Effector memory CD8-positive, alpha-beta T cell (primary cell): ENCODE measurements around the gene SAMD1.
A peak's percentile ranks its signal among the peaks of the same experiment; 100 is the strongest.

Source experiments
- ATAC-seq: fragments of 150-1000 bp; cut with Tn5 transposase; replicated peaks from 2 replicates; pipeline ENCODE4 v1.10.0; 2021; ENCODE audit warnings: mild to moderate bottlenecking, moderate library complexity
- DNase-seq, 3 experiments: peaks; one replicate each; pipeline ENCODE4 v3.0.0; 2021
- H3K27ac Mint-ChIP-seq, 2 donors: one replicate each; pipeline ENCODE4 v1.8.0; 2022; ENCODE audit warnings: mild to moderate bottlenecking in 2 of 2, mixed read lengths in 2 of 2, moderate library complexity in 2 of 2
- H3K27me3 Mint-ChIP-seq, 2 donors: one replicate each; pipeline ENCODE4 v1.8.0; 2022; ENCODE audit warnings: mixed read lengths in 2 of 2
- H3K36me3 Mint-ChIP-seq: one replicate; pipeline ENCODE4 v1.8.0; 2022; ENCODE audit warnings: mild to moderate bottlenecking, moderate library complexity, mixed read lengths; ENCODE audit not compliant: insufficient read depth
- H3K4me1 Mint-ChIP-seq, 2 donors: one replicate each; pipeline ENCODE4 v1.8.0; 2022; ENCODE audit warnings: low read depth in 2 of 2, mixed read lengths in 2 of 2
- H3K4me3 Mint-ChIP-seq, 2 donors: one replicate each; pipeline ENCODE4 v1.8.0; 2022; ENCODE audit warnings: mild to moderate bottlenecking in 2 of 2, mixed read lengths in 2 of 2, moderate library complexity in 2 of 2
- H3K9me3 Mint-ChIP-seq, 2 donors: one replicate each; pipeline ENCODE4 v1.8.0; 2022; ENCODE audit warnings: mixed read lengths in 2 of 2
- total RNA-seq, 9 experiments: gene quantifications; one replicate each; lab custom pipeline; 2026; lab: John Stamatoyannopoulos, UW

The SAMD1 gene
- total RNA-seq: 26.0 to 121 (median 62.7) reads per million in 9 experiments

GRCh38 chr19:14090509-14091080 lies at the start of gene SAMD1:
TSS of gene SAMD1 (minus strand) at chr19:14090751.
- H3K27me3 Mint-ChIP-seq: no peaks in the 10 kb centered on the region
- peaks cover 33% of the 10 kb centered on the region for H3K36me3 Mint-ChIP-seq
- no peaks in the 10 kb centered on the region for H3K9me3 Mint-ChIP-seq
- ATAC-seq (peak; percentile 67), DNase-seq (peak; percentile 61 to 68 (median 64))
- H3K27ac Mint-ChIP-seq: peak within 1 kb of the TSS; percentile 88 to 97
- H3K4me1 Mint-ChIP-seq: peaks cover 13 to 14% of the 10 kb centered on the region in 2 donors
- peak within 1 kb of the TSS; percentile 91 to 98 for H3K4me3 Mint-ChIP-seq

DNA sequence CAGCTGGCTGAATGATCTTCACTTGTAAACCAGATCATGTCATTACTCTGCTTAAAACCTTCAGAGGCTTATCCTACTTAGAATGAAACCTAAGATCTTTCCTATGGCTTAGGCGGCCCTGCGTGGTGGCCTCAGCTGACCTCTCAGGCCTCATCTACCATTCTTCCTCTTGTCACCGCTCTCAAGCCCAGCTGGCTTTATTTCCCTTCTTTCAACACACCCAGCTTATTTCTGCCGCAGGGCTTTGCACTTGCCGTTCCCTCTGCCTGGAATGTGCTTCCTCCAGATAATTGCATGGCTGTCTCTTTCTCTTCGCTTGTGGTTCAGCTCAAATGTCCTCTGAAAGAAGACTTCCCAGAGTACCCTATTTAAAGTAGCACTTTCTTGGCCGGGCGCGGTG lies 49.4 kb upstream of the SAMD1 start:
- Mint-ChIP-seq H3K27me3 (no peaks in the 10 kb centered on the region), H3K4me1 (peaks cover 16 to 26% of the 10 kb centered on the region in 2 donors), H3K9me3 (no peaks in the 10 kb centered on the region), H3K27ac (no peak overlapping the region), H3K4me3 (no peak overlapping the region), H3K36me3 (peaks cover 18% of the 10 kb centered on the region)
- DNase-seq: no peak
- no peak for ATAC-seq

DNA sequence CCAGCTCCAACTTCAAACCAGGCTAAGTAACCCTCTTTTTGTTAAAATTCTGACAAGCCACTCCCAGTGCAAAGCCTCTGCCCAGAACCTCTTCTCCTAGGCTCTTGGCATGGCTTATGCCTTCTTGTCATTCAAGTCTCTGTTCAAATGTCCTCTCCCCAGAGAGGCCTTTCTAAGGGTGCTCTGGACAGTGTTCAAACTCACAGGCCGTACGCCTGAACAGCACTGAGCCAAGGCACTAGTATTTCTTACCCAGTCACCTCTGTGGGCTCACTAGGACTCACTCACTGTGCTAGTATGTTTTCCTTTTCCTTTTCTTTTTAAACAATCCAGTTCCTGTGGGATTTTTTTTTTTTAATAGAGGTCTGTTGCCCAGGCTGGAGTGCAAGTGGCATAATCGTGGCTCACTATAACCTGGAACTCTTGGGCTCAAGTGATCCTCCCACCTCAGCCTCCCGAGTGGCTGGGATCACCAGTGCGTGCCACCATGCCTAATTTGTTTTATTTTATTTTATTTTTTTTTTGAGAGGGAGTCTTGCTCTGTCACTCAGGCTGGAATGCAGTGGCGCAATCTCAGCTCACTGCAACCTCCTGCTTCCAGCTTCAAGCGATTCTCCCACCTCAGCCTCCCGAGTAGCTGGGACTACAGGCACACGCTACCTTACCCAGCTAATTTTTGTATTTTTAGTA lies 48.2 kb upstream of the SAMD1 start:
- ATAC-seq (no peak), DNase-seq (no peak)
- peaks cover 19 to 26% of the 10 kb centered on the region in 2 donors for H3K4me1 Mint-ChIP-seq
- peak overlapping the region; percentile 17 to 81 for H3K27ac Mint-ChIP-seq
- peaks cover 18% of the 10 kb centered on the region for H3K36me3 Mint-ChIP-seq
- H3K9me3 Mint-ChIP-seq: no peaks in the 10 kb centered on the region
- H3K4me3 Mint-ChIP-seq: peak overlapping the region; percentile 60 to 72
- no peaks in the 10 kb centered on the region for H3K27me3 Mint-ChIP-seq

DNA sequence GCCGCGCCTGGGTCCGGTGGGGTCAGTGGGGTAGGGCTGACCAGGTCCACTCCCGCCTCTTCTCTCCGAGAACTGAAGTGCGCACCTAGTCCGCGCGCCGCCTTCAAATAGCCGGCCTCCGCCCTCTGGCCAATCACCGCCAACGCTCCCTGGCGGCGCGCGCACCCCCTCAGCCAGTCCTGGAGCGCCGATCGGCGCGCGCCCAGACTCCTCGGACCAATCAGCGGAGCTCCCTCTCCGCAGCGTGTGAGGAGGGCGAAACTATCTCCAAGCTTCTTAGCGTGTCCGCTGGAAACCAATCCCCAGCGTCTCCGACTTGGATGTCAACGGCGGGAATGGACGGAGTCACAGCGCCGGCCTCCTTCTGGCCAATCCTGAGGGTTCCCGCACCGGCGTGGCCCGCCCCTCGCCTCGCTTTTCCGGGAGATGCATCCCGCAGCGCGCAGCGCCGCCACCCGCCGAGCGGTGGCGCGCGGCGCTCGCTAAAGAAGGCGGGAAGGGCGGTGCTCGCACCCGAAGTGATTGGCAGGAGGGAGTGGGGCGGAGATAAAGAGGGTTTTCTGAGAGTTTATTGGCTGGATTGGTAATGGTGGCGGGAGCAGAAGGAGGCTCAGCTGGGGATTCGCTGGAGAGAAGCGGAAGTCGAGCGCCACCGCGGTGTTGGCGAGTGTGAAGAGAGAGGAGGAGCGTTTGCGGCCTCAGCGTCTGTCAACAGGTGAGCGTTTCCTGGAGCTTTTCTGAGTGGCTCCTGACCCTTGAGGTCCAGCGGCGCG lies 46.1 kb upstream of the SAMD1 start, which contains the start of gene ASF1B:
Gene ASF1B (minus strand): TSS at position 81 of the 773 bp plus-strand sequence. CDS start 133 bp downstream, outside the sequence.
- DNase-seq (peak; percentile 95), ATAC-seq (peak; percentile 76)
- Mint-ChIP-seq H3K4me3 (peak within 1 kb of the TSS; percentile 75 to 81), H3K4me1 (peaks cover 19 to 20% of the 10 kb centered on the region in 2 donors), H3K27me3 (no peaks in the 10 kb centered on the region), H3K36me3 (peaks cover 18% of the 10 kb centered on the region), H3K9me3 (no peaks in the 10 kb centered on the region), H3K27ac (peak within 1 kb of the TSS; percentile 75 to 85)

GRCh38 chr19:14135985-14136508 lies 45.5 kb upstream of the SAMD1 start:
- peaks cover 19 to 20% of the 10 kb centered on the region in 2 donors for H3K4me1 Mint-ChIP-seq
- no peaks in the 10 kb centered on the region for H3K27me3 Mint-ChIP-seq
- DNase-seq: no peak
- peak overlapping the region; percentile 75 to 85 for H3K27ac Mint-ChIP-seq
- H3K9me3 Mint-ChIP-seq: no peaks in the 10 kb centered on the region
- peak overlapping the region; percentile 75 to 81 for H3K4me3 Mint-ChIP-seq
- no peak for ATAC-seq
- peaks cover 18% of the 10 kb centered on the region for H3K36me3 Mint-ChIP-seq

DNA sequence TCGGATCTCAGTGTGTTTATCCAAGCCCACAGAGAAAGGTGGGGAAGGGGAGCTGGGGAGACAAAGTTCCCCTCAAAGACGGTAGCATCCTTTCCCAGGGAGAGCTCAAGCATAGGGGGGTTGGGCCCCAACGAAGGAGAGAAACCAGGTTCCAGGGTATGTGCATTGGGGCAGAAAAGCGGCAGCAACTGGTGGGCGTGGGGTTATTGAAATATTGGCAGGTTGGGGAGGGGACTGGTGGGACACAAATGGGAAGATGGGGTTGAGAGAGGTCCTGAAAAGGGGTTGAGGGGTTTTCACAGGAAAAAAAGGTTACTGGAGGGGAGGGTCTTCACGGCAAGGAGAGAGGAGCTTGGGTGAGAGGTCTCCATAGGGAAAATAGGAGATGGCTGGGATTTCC lies 44.8 kb upstream of the SAMD1 start:
- DNase-seq: no peak
- Mint-ChIP-seq H3K4me3 (peak overlapping the region; percentile 75 to 81), H3K27ac (peak overlapping the region; percentile 75 to 84), H3K36me3 (peaks cover 18% of the 10 kb centered on the region), H3K9me3 (no peaks in the 10 kb centered on the region), H3K27me3 (no peaks in the 10 kb centered on the region), H3K4me1 (peaks cover 19 to 20% of the 10 kb centered on the region in 2 donors)
- ATAC-seq: no peak

DNA sequence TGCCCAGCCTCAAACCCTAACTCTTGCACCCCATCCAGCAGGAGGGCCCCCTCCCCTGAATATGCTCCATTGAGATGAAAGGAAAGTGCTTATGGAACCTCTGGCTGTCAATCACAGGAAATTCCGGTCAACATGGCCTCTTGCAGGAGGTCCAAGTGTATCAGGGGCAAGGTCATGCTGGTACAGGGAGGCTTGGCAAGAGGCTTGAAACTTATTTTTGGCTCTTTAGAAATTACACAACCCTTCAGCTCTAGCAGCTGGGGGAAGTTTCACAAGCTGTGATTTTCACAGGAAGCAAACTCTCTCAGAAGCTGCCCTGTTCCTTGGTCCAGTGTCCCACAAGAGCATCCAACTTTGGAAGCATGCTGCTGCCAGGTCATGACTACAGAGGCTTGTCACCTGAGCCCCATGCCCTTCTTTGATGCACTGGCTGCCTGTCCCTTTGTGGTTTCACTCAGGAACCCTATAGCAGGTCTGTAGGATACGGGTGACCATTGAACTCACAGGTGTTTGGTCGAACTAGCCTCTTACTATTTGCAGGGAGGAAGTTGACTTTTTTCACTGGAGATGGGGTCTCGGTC lies 37.5 kb upstream of the SAMD1 start:
- H3K9me3 Mint-ChIP-seq: no peaks in the 10 kb centered on the region
- no peak for ATAC-seq
- no peak overlapping the region for H3K4me3 Mint-ChIP-seq
- H3K27ac Mint-ChIP-seq: no peak overlapping the region
- peaks cover 0 to 2% of the 10 kb centered on the region in 2 donors for H3K4me1 Mint-ChIP-seq
- no peaks in the 10 kb centered on the region for H3K27me3 Mint-ChIP-seq
- no peaks in the 10 kb centered on the region for H3K36me3 Mint-ChIP-seq
- DNase-seq: no peak

GRCh38 chr19:14127176-14127575 lies 36.6 kb upstream of the SAMD1 start:
- Mint-ChIP-seq H3K4me3 (no peak overlapping the region), H3K27ac (peak overlapping the region in 1 of 2 donors; percentile 35), H3K36me3 (no peaks in the 10 kb centered on the region), H3K27me3 (no peaks in the 10 kb centered on the region), H3K9me3 (no peaks in the 10 kb centered on the region), H3K4me1 (peaks cover 0 to 2% of the 10 kb centered on the region in 2 donors)
- ATAC-seq (no peak), DNase-seq (no peak)

- Mint-ChIP-seq H3K4me1 (peaks cover 9% of the 10 kb centered on the region in 2 donors), H3K9me3 (no peaks in the 10 kb centered on the region), H3K36me3 (peaks cover 8% of the 10 kb centered on the region), H3K27ac (no peak overlapping the region), H3K4me3 (no peak overlapping the region), H3K27me3 (no peaks in the 10 kb centered on the region)
- DNase-seq (no peak), ATAC-seq (no peak)
Observed at GRCh38 chr19:14122924-14123323, 32.4 kb upstream of the SAMD1 start.

GRCh38 chr19:14120497-14120780 lies 29.9 kb upstream of the SAMD1 start:
- ATAC-seq: no peak

GRCh38 chr19:14119644-14120496 lies 29.3 kb upstream of the SAMD1 start:
- ATAC-seq (no peak), DNase-seq (no peak)
- Mint-ChIP-seq H3K27me3 (no peaks in the 10 kb centered on the region), H3K4me1 (peaks cover 21 to 23% of the 10 kb centered on the region in 2 donors), H3K9me3 (no peaks in the 10 kb centered on the region), H3K27ac (peak overlapping the region; percentile 91 to 95), H3K36me3 (peaks cover 19% of the 10 kb centered on the region), H3K4me3 (peak overlapping the region in 1 of 2 donors; percentile 90)

More at GRCh38 chr19:14120497-14120780, 29.9 kb upstream of the SAMD1 start:
- H3K4me3 Mint-ChIP-seq: no peak overlapping the region
- H3K9me3 Mint-ChIP-seq: no peaks in the 10 kb centered on the region
- no peaks in the 10 kb centered on the region for H3K27me3 Mint-ChIP-seq
- peaks cover 18% of the 10 kb centered on the region for H3K36me3 Mint-ChIP-seq
- DNase-seq: no peak
- H3K27ac Mint-ChIP-seq: no peak overlapping the region
- peaks cover 21% of the 10 kb centered on the region in 2 donors for H3K4me1 Mint-ChIP-seq

DNA sequence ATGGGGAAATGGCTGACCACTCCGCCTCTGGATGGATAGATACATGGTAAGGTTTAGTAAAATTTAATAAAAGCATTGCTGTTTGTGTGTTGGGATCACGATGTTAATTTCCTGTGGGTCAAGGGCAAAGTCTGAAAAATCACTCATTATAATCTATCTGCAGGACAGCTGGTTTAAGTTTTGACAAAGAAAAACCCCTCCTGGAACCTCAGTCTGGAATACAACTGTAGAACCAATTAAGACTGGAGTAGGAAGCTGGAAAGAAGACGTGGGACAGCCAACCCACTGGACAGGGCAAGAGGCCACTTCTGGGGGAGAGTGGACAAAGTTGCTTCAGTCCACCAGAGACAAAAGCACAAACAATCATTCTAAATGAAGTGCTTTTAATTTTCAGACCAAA lies 28.6 kb upstream of the SAMD1 start:
- Mint-ChIP-seq H3K4me1 (peaks cover 22 to 24% of the 10 kb centered on the region in 2 donors), H3K4me3 (peak overlapping the region; percentile 80 to 90), H3K9me3 (no peaks in the 10 kb centered on the region), H3K27ac (peak overlapping the region; percentile 91 to 95), H3K36me3 (peaks cover 21% of the 10 kb centered on the region), H3K27me3 (no peaks in the 10 kb centered on the region)
- no peak for ATAC-seq
- DNase-seq: no peak
